HepG2 (cell line): ENCODE data around the gene CD248. TPM values are rescaled to one million over a fixed set of nuclear protein-coding genes. Genes with fewer than 3 reads are reported as not detected.
A peak's percentile ranks its signal among the peaks of the same experiment; 100 is the strongest.

ENCODE experiments used
- BORCS8-MEF2B ChIP-seq: sonication (generic); formaldehyde crosslinking; IDR thresholded peaks from 2 replicates; pipeline ENCODE4 v1.8.0; 2022; ENCODE audit warnings: mild to moderate bottlenecking, missing genetic modification reagents
- CAMTA2 ChIP-seq: sonication (generic); formaldehyde crosslinking; IDR thresholded peaks from 2 replicates; pipeline ENCODE4 v1.4.0; 2020; ENCODE audit warnings: mild to moderate bottlenecking, missing genetic modification reagents, borderline replicate concordance
- CBX2 ChIP-seq, 2 experiments: fragments of 200-600 bp in 1 of 2; sonication (generic); formaldehyde crosslinking in 1 of 2; IDR thresholded peaks; 2 replicates each; pipeline versions ENCODE4 v1.7.0 to v1.8.1; 2018 to 2022; ENCODE audit warnings: low read depth in 2 of 2, low read length in 1 of 2, mild to moderate bottlenecking in 1 of 2, missing genetic modification reagents in 1 of 2
- FOXJ3 ChIP-seq: sonication (generic); formaldehyde crosslinking; IDR thresholded peaks from 2 replicates; pipeline ENCODE4 v1.4.0; 2020; ENCODE audit warnings: missing genetic modification reagents, mild to moderate bottlenecking, borderline replicate concordance
- GABPB1 ChIP-seq: IDR thresholded peaks from 2 replicates; pipeline ENCODE4 v1.6.1; 2016; ENCODE audit warnings: mild to moderate bottlenecking, missing genetic modification reagents, moderate library complexity, missing compliant biosample characterization
- HES4 ChIP-seq: sonication (generic); formaldehyde crosslinking; IDR thresholded peaks from 2 replicates; pipeline ENCODE4 v1.9.0; 2021; ENCODE audit warnings: mild to moderate bottlenecking, missing genetic modification reagents, borderline replicate concordance
- IRX3 ChIP-seq: sonication (generic); formaldehyde crosslinking; IDR thresholded peaks from 2 replicates; pipeline ENCODE4 v1.8.1; 2023; ENCODE audit warnings: mild to moderate bottlenecking, low read depth, missing genetic modification reagents, borderline replicate concordance
- MAF1 ChIP-seq: sonication (generic); formaldehyde crosslinking; IDR thresholded peaks from 2 replicates; pipeline ENCODE4 v1.5.0; 2020; ENCODE audit warnings: missing genetic modification reagents, borderline replicate concordance
- PAX8 ChIP-seq: sonication (generic); formaldehyde crosslinking; IDR thresholded peaks from 2 replicates; pipeline ENCODE4 v1.8.0; 2022; ENCODE audit warnings: mild to moderate bottlenecking, missing genetic modification reagents, borderline replicate concordance
- SMAD3 ChIP-seq: sonication (generic); formaldehyde crosslinking; IDR thresholded peaks from 2 replicates; pipeline ENCODE4 v1.4.0; 2020; ENCODE audit warnings: missing genetic modification reagents
- SMAD9 ChIP-seq: sonication (generic); formaldehyde crosslinking; IDR thresholded peaks from 2 replicates; pipeline ENCODE4 v1.5.1; 2020; ENCODE audit warnings: mild to moderate bottlenecking, missing genetic modification reagents
- SSRP1 ChIP-seq: IDR thresholded peaks from 2 replicates; pipeline ENCODE4 v1.6.1; 2016; ENCODE audit warnings: control low read depth
- YEATS2 ChIP-seq: sonication (generic); formaldehyde crosslinking; IDR thresholded peaks from 2 replicates; pipeline ENCODE4 v1.4.0; 2020; ENCODE audit warnings: missing genetic modification reagents, borderline replicate concordance
- YEATS4 ChIP-seq: sonication (generic); formaldehyde crosslinking; IDR thresholded peaks from 2 replicates; pipeline ENCODE4 v1.4.0; 2020; ENCODE audit warnings: missing genetic modification reagents, borderline replicate concordance
- ZNF354B ChIP-seq: sonication (generic); formaldehyde crosslinking; IDR thresholded peaks from 2 replicates; pipeline ENCODE4 v1.8.0; 2022; ENCODE audit warnings: mild to moderate bottlenecking, missing genetic modification reagents
- ZNF432 ChIP-seq: sonication (generic); formaldehyde crosslinking; IDR thresholded peaks from 2 replicates; pipeline ENCODE4 v1.5.0; 2020; ENCODE audit warnings: missing genetic modification reagents, mild to moderate bottlenecking, borderline replicate concordance
- ZNF468 ChIP-seq: sonication (generic); formaldehyde crosslinking; IDR thresholded peaks from 2 replicates; pipeline ENCODE4 v1.8.0; 2022; ENCODE audit warnings: mild to moderate bottlenecking, moderate library complexity, missing genetic modification reagents
- ZNF547 ChIP-seq: sonication (generic); formaldehyde crosslinking; IDR thresholded peaks from 2 replicates; pipeline ENCODE4 v1.5.1; 2020; ENCODE audit warnings: mild to moderate bottlenecking, missing genetic modification reagents
- ZNF724P ChIP-seq: sonication (generic); formaldehyde crosslinking; IDR thresholded peaks from 2 replicates; pipeline ENCODE4 v1.8.0; 2022; ENCODE audit warnings: missing genetic modification reagents, borderline replicate concordance
- ZNF841 ChIP-seq: sonication (generic); formaldehyde crosslinking; IDR thresholded peaks from 2 replicates; pipeline ENCODE4 v1.8.1; 2023; ENCODE audit warnings: missing genetic modification reagents, borderline replicate concordance
- polyA plus RNA-seq, 8 experiments: library from polyadenylated mRNA; depleted of rRNA in 3 of 8; stranded (reverse) in 7 of 8; unstranded in 1 of 8; fragments of >200 nt; fragmentation: Illumina TruSeq in 4 of 8; extraction: Trizol in 4 of 8; gene quantifications; 2 replicates each; pipeline versions ENCODE4 v1.2.1 to v1.2.3, GENCODE V29; 2011 to 2016; ENCODE audit warnings: low read depth in 4 of 8, missing spikeins in 1 of 8, mixed read lengths in 1 of 8; ENCODE audit not compliant: insufficient read depth in 1 of 8
- total RNA-seq, 5 experiments: library from RNA; depleted of rRNA; stranded (reverse); fragments of >200 nt; fragmentation: Illumina TruSeq; extraction: Trizol; gene quantifications; 2 replicates each; pipeline ENCODE4 v1.2.3, GENCODE V29; 2016; ENCODE audit warnings: low read depth in 1 of 5
- TF ChIP-seq, protein P1 (sequence below): sonication (generic); formaldehyde crosslinking; IDR thresholded peaks from 2 replicates; pipeline ENCODE4 v1.4.0; 2020; ENCODE audit warnings: missing genetic modification reagents
- TF ChIP-seq, protein P2 (sequence below): sonication (generic); formaldehyde crosslinking; IDR thresholded peaks from 2 replicates; pipeline ENCODE4 v1.4.0; 2020; ENCODE audit warnings: missing genetic modification reagents, borderline replicate concordance
- TF ChIP-seq, protein P3 (sequence below): sonication (generic); formaldehyde crosslinking; IDR thresholded peaks from 2 replicates; pipeline ENCODE4 v1.8.0; 2022; ENCODE audit warnings: low read depth, missing genetic modification reagents

Gene CD248
- total and polyA plus RNA-seq, 2 of the 13 experiments (the other 11 are each of a cell fraction or from before 2014, with no cell fraction given), result 0.25 to 0.35 TPM

DNA sequence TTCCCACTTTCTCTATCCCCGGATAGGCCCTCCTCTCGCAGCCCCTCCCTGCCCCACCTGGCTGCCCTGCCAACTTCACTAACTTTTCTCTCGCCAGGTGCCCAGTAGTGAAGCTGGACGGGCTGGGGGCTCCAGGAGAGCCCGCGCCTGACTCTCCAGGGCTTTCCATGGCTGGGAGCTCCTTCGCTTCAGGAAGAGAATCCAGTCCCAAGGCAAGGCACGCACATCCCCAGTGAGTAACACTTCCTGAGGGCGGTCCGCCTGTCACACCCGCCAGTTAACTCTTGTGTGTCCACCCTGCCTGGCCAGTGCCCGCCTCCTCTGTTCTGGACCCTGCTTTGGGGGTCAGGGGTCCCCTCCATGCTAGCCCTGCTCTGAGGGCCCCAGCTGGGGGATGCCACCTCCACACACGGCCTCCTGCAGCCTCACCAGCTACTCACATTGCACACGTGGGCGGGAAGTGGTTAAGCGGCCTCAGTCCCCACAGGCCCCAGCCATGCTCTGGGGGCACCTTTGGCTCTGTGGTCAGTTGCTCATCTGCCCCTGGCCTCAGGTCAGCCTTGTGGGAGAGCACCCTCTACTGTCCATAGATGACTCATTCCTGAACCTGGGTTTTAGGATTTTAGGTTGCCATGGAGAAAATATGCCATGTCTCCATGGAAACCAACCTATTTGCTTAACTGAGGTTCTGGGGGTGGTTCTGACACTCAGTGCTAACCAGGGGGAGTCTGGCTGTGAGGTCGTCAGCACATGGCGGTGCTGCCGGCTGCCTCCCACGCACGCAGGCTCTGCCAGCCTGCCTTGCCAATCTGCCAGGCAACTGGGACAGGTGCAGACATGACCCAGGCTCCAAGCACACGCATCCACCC is 19.6 kb upstream of the CD248 start, which contains the start of gene RIN1 (continued):
- TF ChIP-seq ZNF841 (CRISPR knock-in tag) (no peak), IRX3 (no peak), PAX8 (CRISPR knock-in tag) (no peak), MAF1 (CRISPR knock-in tag) (no peak), YEATS4 (CRISPR knock-in tag) (0 out of 2 replicates have a peak, but pooled peaks have one; percentile 48), ZNF547 (CRISPR knock-in tag) (0 out of 2 replicates have a peak, but pooled peaks have one; percentile 34), CAMTA2 (no peak), HES4 (CRISPR knock-in tag) (no peak), ZNF432 (CRISPR knock-in tag) (no peak), BORCS8-MEF2B (CRISPR knock-in tag) (peak; percentile 91; the same call in 1 of the 2 replicates), FOXJ3 (CRISPR knock-in tag) (no peak), SMAD9 (no peak), ZNF468 (no peak), SSRP1 (CRISPR knock-in tag) (peak; percentile 46; the same call in 1 of the 2 replicates), YEATS2 (CRISPR knock-in tag) (peak; percentile 87), CBX2 (IDR thresholded peaks at IDR 0.05; ENCODE audit: low read depth, low read length) (no peak), CBX2 (CRISPR knock-in tag; IDR thresholded peaks at IDR 0.05; ENCODE audit: low read depth) (no peak), GABPB1 (CRISPR knock-in tag) (peak; percentile 81), SMAD3 (CRISPR knock-in tag) (peak; percentile 83), ZNF354B (CRISPR knock-in tag) (no peak), ZNF724P (CRISPR knock-in tag) (no peak)
- TF ChIP-seq, protein P1, sequence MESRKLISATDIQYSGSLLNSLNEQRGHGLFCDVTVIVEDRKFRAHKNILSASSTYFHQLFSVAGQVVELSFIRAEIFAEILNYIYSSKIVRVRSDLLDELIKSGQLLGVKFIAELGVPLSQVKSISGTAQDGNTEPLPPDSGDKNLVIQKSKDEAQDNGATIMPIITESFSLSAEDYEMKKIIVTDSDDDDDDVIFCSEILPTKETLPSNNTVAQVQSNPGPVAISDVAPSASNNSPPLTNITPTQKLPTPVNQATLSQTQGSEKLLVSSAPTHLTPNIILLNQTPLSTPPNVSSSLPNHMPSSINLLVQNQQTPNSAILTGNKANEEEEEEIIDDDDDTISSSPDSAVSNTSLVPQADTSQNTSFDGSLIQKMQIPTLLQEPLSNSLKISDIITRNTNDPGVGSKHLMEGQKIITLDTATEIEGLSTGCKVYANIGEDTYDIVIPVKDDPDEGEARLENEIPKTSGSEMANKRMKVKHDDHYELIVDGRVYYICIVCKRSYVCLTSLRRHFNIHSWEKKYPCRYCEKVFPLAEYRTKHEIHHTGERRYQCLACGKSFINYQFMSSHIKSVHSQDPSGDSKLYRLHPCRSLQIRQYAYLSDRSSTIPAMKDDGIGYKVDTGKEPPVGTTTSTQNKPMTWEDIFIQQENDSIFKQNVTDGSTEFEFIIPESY (CRISPR knock-in tag), result peak; percentile 41; the same call in 1 of the 2 replicates
- TF ChIP-seq, protein P2, sequence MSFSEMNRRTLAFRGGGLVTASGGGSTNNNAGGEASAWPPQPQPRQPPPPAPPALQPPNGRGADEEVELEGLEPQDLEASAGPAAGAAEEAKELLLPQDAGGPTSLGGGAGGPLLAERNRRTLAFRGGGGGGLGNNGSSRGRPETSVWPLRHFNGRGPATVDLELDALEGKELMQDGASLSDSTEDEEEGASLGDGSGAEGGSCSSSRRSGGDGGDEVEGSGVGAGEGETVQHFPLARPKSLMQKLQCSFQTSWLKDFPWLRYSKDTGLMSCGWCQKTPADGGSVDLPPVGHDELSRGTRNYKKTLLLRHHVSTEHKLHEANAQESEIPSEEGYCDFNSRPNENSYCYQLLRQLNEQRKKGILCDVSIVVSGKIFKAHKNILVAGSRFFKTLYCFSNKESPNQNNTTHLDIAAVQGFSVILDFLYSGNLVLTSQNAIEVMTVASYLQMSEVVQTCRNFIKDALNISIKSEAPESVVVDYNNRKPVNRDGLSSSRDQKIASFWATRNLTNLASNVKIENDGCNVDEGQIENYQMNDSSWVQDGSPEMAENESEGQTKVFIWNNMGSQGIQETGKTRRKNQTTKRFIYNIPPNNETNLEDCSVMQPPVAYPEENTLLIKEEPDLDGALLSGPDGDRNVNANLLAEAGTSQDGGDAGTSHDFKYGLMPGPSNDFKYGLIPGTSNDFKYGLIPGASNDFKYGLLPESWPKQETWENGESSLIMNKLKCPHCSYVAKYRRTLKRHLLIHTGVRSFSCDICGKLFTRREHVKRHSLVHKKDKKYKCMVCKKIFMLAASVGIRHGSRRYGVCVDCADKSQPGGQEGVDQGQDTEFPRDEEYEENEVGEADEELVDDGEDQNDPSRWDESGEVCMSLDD, result no peak; the same call in 1 of the 2 replicates
- TF ChIP-seq, protein P3, sequence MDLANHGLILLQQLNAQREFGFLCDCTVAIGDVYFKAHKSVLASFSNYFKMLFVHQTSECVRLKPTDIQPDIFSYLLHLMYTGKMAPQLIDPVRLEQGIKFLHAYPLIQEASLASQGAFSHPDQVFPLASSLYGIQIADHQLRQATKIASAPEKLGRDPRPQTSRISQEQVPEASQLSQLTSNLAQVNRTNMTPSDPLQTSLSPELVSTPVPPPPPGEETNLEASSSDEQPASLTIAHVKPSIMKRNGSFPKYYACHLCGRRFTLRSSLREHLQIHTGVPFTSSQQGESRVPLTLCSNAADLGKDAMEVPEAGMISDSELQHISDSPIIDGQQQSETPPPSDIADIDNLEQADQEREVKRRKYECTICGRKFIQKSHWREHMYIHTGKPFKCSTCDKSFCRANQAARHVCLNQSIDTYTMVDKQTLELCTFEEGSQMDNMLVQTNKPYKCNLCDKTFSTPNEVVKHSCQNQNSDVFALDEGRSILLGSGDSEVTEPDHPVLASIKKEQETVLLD (CRISPR knock-in tag), result no peak
